HL-60 (cell line): Measurements from ENCODE around the gene FUT6.

Experiments used
- DNase-seq, 2 experiments: peaks; one replicate each; pipeline ENCODE4 v3.0.0-alpha.2; 2010 to 2020; ENCODE audit warnings: low read depth in 1 of 2, low spot score in 1 of 2
- H3K27ac ChIP-seq: fragments of 250-450 bp; sonication (Bioruptor Pico); replicated peaks from 2 replicates; pipeline ENCODE4 v1.5.1; 2020; ENCODE audit warnings: mild to moderate bottlenecking, moderate library complexity
- H3K27me3 ChIP-seq: fragments of 250-450 bp; sonication (Bioruptor Pico); 2 replicates; pipeline ENCODE4 v1.5.1; 2021; ENCODE audit warnings: mild to moderate bottlenecking, moderate library complexity; ENCODE audit not compliant: insufficient read depth, poor library complexity, severe bottlenecking
- H3K4me3 ChIP-seq: replicated peaks from 2 replicates; pipeline ENCODE4 v1.5.1; 2011; ENCODE audit warnings: mild to moderate bottlenecking, control low read depth, low read length; ENCODE audit not compliant: insufficient read depth
- CTCF ChIP-seq: IDR thresholded peaks from one replicate; pipeline ENCODE4 v1.5.1; 2011; ENCODE audit warnings: low read length, control low read depth, inconsistent platforms; ENCODE audit not compliant: insufficient read depth
- GABPA ChIP-seq: IDR thresholded peaks from 2 replicates; pipeline ENCODE4 v1.6.1; 2012; ENCODE audit warnings: low read depth
- POLR2AphosphoS5 ChIP-seq: IDR thresholded peaks from 2 replicates; pipeline ENCODE4 v1.6.1; 2012; ENCODE audit warnings: low read depth
- REST ChIP-seq: IDR thresholded peaks from 2 replicates; pipeline ENCODE4 v1.6.1; 2012; ENCODE audit warnings: low read depth; ENCODE audit not compliant: insufficient replicate concordance
- SPI1 ChIP-seq: IDR thresholded peaks from 2 replicates; pipeline ENCODE4 v1.6.1; 2012; ENCODE audit warnings: low read depth, mild to moderate bottlenecking, borderline replicate concordance

The FUT6 gene

GRCh38 chr19:5867201-5868136 lies 28.0 kb upstream of the FUT6 start:
- Histone ChIP-seq H3K27ac (no peak overlapping the region), H3K27me3 (no peaks in the 10 kb centered on the region), H3K4me3 (no peak overlapping the region)
- TF ChIP-seq SPI1 (peak; percentile 24; the same call in 1 of the 2 replicates), POLR2AphosphoS5 (no peak), CTCF (no peak)
- DNase-seq, result no peak

- no peaks in the 10 kb centered on the region for H3K27me3 ChIP-seq
- no peak for DNase-seq
- H3K27ac ChIP-seq, result no peak overlapping the region
Measured at GRCh38 chr19:5865772-5866171, 26.3 kb upstream of the FUT6 start.

GRCh38 chr19:5864725-5865486 lies 25.4 kb upstream of the FUT6 start:
- TF ChIP-seq GABPA (no peak), REST (no peak), SPI1 (no peak), CTCF (no peak), POLR2AphosphoS5 (no peak)
- no peak overlapping the region for H3K27ac ChIP-seq
- H3K27me3 ChIP-seq, result no peaks in the 10 kb centered on the region
- no peak for DNase-seq
- no peak overlapping the region for H3K4me3 ChIP-seq

More at GRCh38 chr19:5865772-5866171, 26.3 kb upstream of the FUT6 start:
- TF ChIP-seq SPI1 (no peak), CTCF (no peak), POLR2AphosphoS5 (no peak), REST (no peak), GABPA (no peak)
- no peak overlapping the region for H3K4me3 ChIP-seq
